Lower leg skin (tissue), 3 donors: ENCODE results near the gene KIAA1671.

Experiments used
- POLR2A ChIP-seq, 2 donors: fragments of 450-650 bp; IDR thresholded peaks; one replicate each; pipeline ENCODE4 v1.6.1; 2016 to 2017; ENCODE audit warnings: antibody characterized with exemption in 2 of 2, mild to moderate bottlenecking in 1 of 2, moderate library complexity in 1 of 2
- TF ChIP-seq, protein P1 (sequence below), 3 donors: fragments of 450-650 bp; IDR thresholded peaks; one replicate each; pipeline ENCODE4 v1.5.1; 2016; ENCODE audit warnings: antibody characterized with exemption in 3 of 3, mild to moderate bottlenecking in 3 of 3, moderate library complexity in 2 of 3

DNA sequence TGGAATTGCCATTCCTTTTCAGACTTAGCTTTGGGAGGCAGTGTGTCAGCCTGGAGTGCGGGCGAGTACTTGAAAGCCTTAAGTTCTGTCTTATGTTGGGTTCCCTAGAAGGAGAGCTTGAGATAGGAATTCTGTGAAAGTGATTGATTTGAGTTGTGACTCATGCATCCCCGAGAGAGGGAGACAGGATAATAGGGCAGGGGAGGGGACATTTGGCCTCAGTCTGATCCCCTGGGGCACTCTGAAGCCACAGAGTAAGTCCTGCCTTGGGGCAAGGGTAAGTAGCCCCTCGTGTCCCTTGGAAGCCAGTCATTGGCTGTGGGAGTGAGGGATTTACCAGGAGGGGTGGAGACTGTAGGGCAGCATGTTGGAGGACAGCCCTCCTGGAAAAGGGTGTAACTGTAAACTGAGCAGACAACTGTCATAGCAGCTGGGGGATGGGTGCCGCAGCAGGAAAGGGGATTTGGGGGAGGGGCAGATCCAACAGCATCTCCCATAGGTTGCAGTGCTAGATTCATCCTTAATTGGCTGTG, 44.0 kb downstream of the KIAA1671 start:
- TF ChIP-seq, protein P1, sequence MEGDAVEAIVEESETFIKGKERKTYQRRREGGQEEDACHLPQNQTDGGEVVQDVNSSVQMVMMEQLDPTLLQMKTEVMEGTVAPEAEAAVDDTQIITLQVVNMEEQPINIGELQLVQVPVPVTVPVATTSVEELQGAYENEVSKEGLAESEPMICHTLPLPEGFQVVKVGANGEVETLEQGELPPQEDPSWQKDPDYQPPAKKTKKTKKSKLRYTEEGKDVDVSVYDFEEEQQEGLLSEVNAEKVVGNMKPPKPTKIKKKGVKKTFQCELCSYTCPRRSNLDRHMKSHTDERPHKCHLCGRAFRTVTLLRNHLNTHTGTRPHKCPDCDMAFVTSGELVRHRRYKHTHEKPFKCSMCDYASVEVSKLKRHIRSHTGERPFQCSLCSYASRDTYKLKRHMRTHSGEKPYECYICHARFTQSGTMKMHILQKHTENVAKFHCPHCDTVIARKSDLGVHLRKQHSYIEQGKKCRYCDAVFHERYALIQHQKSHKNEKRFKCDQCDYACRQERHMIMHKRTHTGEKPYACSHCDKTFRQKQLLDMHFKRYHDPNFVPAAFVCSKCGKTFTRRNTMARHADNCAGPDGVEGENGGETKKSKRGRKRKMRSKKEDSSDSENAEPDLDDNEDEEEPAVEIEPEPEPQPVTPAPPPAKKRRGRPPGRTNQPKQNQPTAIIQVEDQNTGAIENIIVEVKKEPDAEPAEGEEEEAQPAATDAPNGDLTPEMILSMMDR (IDR thresholded peaks at IDR 0.05), result no peak
- no peak for TF ChIP-seq POLR2A (IDR thresholded peaks at IDR 0.05)
